Uterus (tissue), 4 donors: ENCODE results near the gene LPGAT1. TPM values are rescaled to one million over a fixed set of nuclear protein-coding genes. Genes with fewer than 3 reads are reported as not detected.

Experiments
- DNase-seq, 2 donors: peaks; one replicate each; pipeline ENCODE4 v3.0.0-alpha.2; 2019 to 2020
- H3K27ac ChIP-seq, 2 donors: fragments of 200-600 bp; sonication (generic); 1 replicate in 1 of 2; 2 replicates in 1 of 2; pipeline ENCODE4 v1.5.1; 2016 to 2018
- H3K27me3 ChIP-seq, 2 donors: fragments of 200-600 bp; sonication (generic); one replicate each; pipeline ENCODE4 v1.5.1; 2018 to 2019; ENCODE audit warnings: control low read depth in 1 of 2
- H3K36me3 ChIP-seq, 2 donors: fragments of 200-600 bp; sonication (generic); one replicate each; pipeline ENCODE4 v1.5.1; 2019; ENCODE audit warnings: control low read depth in 1 of 2
- H3K4me1 ChIP-seq, 2 donors: fragments of 200-600 bp; sonication (generic); one replicate each; pipeline ENCODE4 v1.5.1; 2018 to 2019; ENCODE audit warnings: control low read depth in 1 of 2
- H3K4me3 ChIP-seq, 2 donors: fragments of 200-600 bp; sonication (generic); 1 replicate in 1 of 2; 2 replicates in 1 of 2; pipeline ENCODE4 v1.5.1; 2018 to 2019; ENCODE audit warnings: mild to moderate bottlenecking in 1 of 2
- H3K9me3 ChIP-seq, 2 donors: fragments of 200-600 bp; sonication (generic); one replicate each; pipeline ENCODE4 v1.5.1; 2019; ENCODE audit warnings: control low read depth in 1 of 2
- POLR2A ChIP-seq, 2 donors: fragments of 450-650 bp; IDR thresholded peaks; one replicate each; pipeline ENCODE4 v1.6.1; 2016; ENCODE audit warnings: antibody characterized with exemption in 2 of 2, mild to moderate bottlenecking in 1 of 2, moderate library complexity in 1 of 2
- intact Hi-C: fragments of 100-400 bp; cut with DNase I; formaldehyde crosslinking; loops from one replicate; pipeline ENCODE4 v1.15.1; 2023; ENCODE audit warnings: low total_unique reads
- total RNA-seq, 4 donors: library from RNA; depleted of rRNA in 3 of 4; stranded (reverse); fragments of >200 nt in 3 of 4; gene quantifications; one replicate each; pipeline versions ENCODE4 v1.1.0 to v1.2.4, GENCODE V29; 2014 to 2023
- TF ChIP-seq, protein P1 (sequence below), 4 experiments: fragments of 200-600 bp in 2 of 4; fragments of 450-650 bp in 2 of 4; sonication (generic) in 2 of 4; IDR thresholded peaks; one replicate each; pipeline ENCODE4 v1.5.1; 2016 to 2019; ENCODE audit warnings: antibody characterized with exemption in 4 of 4, mild to moderate bottlenecking in 2 of 4, moderate library complexity in 1 of 4
- donor health status: DM: yes; HTN: yes; CAD: no.

The LPGAT1 gene
- total RNA-seq, 4 donors from 2014 or later: 12.9 to 50.3 (median 36.6) TPM

DNA sequence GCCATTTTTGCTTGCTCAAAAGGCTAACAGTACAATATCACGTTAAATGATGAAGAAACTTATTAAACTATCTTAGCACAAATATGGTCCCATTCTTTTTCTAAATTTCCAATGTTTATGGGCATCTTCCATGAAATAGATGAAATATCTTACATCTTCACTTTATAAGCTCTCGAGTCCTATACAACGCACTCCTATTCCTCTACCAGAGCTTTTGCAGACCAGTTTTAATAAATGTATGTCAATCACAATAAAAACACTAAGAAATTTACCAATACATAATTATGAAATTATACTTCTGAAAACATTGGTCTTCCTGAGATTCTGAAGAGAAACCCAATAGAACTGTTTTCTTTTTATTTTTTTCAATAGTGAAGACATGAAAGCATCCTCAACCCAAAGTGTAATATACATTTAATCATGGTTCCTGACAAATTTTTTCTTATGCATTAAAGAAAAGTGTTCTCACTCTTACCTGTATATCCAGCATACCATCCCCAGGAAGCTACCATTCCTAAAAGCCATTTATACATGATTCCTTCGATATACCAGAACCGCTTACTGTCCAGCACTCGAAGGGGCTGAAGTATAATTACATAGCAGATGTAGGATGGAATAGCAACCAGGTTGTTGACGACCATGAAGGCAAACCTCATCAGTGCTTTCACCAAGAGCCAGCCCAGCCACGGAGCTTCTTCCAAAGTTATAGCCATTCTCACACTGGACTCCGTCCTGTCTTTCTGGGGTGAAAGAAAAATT lies 1.8 kb downstream of the LPGAT1 start:
- H3K4me1 ChIP-seq: no peaks in the 10 kb centered on the region
- H3K27me3 ChIP-seq: no peaks in the 10 kb centered on the region
- H3K9me3 ChIP-seq: no peaks in the 10 kb centered on the region
- intact Hi-C loops: no loop called here
- TF ChIP-seq POLR2A (IDR thresholded peaks at IDR 0.05): no peak
- H3K27ac ChIP-seq: no peak overlapping the region
- DNase-seq: no peak
- peak overlapping the region in 1 of 2 donors; percentile 94 for H3K4me3 ChIP-seq
- no peaks in the 10 kb centered on the region for H3K36me3 ChIP-seq

DNA sequence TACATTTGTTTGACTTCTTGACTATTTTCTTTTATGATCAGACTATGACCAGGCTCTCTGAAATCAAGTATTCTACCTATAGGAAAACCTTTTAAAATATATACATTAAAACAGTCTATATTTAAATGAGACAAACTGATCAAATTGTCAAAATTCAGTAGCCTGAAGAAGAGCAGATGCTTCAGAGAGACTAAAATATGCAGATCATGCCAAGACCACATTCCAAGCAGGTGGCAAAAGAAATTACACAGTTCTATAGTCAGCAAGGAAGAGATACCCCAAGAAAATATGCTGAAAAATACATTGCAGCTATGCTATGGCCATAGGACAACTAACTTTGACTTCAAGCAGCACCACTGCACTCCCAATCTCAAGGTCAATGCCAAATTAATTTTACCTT lies 3.5 kb downstream of the LPGAT1 start:
- DNase-seq: no peak
- no peak for TF ChIP-seq POLR2A (IDR thresholded peaks at IDR 0.05)
- TF ChIP-seq, protein P1, sequence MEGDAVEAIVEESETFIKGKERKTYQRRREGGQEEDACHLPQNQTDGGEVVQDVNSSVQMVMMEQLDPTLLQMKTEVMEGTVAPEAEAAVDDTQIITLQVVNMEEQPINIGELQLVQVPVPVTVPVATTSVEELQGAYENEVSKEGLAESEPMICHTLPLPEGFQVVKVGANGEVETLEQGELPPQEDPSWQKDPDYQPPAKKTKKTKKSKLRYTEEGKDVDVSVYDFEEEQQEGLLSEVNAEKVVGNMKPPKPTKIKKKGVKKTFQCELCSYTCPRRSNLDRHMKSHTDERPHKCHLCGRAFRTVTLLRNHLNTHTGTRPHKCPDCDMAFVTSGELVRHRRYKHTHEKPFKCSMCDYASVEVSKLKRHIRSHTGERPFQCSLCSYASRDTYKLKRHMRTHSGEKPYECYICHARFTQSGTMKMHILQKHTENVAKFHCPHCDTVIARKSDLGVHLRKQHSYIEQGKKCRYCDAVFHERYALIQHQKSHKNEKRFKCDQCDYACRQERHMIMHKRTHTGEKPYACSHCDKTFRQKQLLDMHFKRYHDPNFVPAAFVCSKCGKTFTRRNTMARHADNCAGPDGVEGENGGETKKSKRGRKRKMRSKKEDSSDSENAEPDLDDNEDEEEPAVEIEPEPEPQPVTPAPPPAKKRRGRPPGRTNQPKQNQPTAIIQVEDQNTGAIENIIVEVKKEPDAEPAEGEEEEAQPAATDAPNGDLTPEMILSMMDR (IDR thresholded peaks at IDR 0.05): no peak
- Histone ChIP-seq H3K36me3 (no peaks in the 10 kb centered on the region), H3K27ac (no peak overlapping the region), H3K4me3 (no peak overlapping the region), H3K4me1 (no peaks in the 10 kb centered on the region), H3K27me3 (no peaks in the 10 kb centered on the region), H3K9me3 (no peaks in the 10 kb centered on the region)
- intact Hi-C loops: no loop called here

DNA sequence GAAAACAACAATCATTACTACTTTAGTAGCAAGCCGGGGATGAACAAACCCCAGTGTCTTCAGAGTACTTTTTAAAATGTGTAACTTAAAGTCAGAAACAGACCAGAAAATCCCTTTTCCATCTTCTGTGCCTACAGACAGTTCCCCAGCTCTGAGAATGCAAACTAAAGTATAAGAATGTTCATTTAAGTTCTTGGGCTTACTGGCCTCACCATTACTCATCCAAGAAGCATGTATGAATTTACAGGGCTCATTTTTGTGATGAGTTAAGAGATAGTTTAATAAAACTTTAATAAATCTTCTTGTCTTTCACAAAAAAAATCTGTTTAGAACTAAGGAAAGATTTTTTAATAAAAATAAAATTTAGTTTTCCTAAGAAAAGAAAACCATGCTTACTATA lies 4.6 kb downstream of the LPGAT1 start:
- no peak overlapping the region for H3K27ac ChIP-seq
- H3K9me3 ChIP-seq: no peaks in the 10 kb centered on the region
- intact Hi-C loops: no loop called here
- no peak overlapping the region for H3K4me3 ChIP-seq
- no peak for TF ChIP-seq POLR2A (IDR thresholded peaks at IDR 0.05)
- TF ChIP-seq, protein P1 (IDR thresholded peaks at IDR 0.05): no peak
- DNase-seq: no peak
- no peaks in the 10 kb centered on the region for H3K27me3 ChIP-seq
- H3K4me1 ChIP-seq: no peaks in the 10 kb centered on the region
- no peaks in the 10 kb centered on the region for H3K36me3 ChIP-seq

DNA sequence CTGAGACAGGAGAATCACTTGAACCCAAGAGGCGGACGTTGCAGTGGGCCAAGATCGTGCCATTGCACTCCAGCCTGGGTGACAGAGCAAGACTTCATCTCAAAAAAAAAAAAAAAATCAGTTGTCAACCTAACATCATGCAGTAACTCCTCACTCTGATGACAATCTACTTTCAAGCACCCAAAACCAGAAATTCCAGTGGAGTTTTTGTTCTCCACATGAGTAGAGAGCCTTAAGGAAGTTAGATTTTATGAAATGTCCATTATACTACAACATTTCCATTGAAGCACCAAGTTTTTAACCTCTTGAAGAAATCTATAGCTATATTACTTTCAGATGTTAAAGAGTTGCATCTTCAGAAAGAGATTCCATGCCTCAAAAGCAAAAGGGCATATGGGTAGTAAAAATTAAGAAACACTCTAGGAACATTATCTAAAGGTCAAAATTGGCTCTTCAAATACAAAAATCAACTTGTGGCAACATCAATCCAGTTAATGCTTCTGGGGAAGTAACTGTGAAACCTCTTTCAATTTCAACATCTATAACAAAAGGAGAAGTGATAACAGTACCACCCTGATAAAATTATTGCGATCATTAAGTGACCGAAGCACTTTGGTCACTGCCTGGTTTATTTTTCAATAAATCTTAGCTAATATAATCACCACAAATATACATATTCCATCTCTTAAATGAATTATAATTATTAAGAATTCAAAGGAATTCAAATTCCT lies 7.7 kb downstream of the LPGAT1 start:
- Histone ChIP-seq H3K4me3 (no peak overlapping the region), H3K4me1 (no peaks in the 10 kb centered on the region), H3K27ac (no peak overlapping the region), H3K36me3 (no peaks in the 10 kb centered on the region), H3K27me3 (no peaks in the 10 kb centered on the region), H3K9me3 (no peaks in the 10 kb centered on the region)
- TF ChIP-seq, protein P1 (IDR thresholded peaks at IDR 0.05): no peak
- no peak for TF ChIP-seq POLR2A (IDR thresholded peaks at IDR 0.05)
- intact Hi-C loops: no loop called here
- DNase-seq: no peak

DNA sequence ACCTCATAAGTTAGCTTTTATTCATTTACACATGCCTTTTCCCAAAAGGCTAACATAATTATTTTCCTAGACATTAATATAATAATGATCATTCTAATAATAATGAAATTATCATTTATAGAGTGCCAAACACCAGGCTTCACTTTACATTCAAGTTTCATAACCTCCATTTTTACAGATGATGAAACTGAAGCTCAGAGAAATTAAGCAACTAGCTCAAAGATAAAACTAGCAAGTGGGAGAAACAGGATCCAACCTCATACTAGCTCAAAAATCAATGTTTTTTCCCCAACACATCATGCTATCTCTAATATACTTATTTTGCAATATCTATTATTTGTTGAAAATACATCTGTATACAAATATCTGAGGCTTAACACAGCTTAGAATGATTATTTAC lies 14.0 kb downstream of the LPGAT1 start:
- Histone ChIP-seq H3K27ac (no peak overlapping the region), H3K27me3 (no peaks in the 10 kb centered on the region), H3K36me3 (no peaks in the 10 kb centered on the region), H3K9me3 (no peaks in the 10 kb centered on the region), H3K4me3 (no peak overlapping the region), H3K4me1 (no peaks in the 10 kb centered on the region)
- DNase-seq: no peak
- TF ChIP-seq, protein P1 (IDR thresholded peaks at IDR 0.05): no peak
- no peak for TF ChIP-seq POLR2A (IDR thresholded peaks at IDR 0.05)
- intact Hi-C loops: no loop called here
